ENCODE measurements around the gene TMEM168.
"Not testable (repeated sequence)": the region's sequence is repeated elsewhere in the genome, so short reads cannot be mapped to it uniquely, and the experiment has no call there.

TMEM168 gene

DNA sequence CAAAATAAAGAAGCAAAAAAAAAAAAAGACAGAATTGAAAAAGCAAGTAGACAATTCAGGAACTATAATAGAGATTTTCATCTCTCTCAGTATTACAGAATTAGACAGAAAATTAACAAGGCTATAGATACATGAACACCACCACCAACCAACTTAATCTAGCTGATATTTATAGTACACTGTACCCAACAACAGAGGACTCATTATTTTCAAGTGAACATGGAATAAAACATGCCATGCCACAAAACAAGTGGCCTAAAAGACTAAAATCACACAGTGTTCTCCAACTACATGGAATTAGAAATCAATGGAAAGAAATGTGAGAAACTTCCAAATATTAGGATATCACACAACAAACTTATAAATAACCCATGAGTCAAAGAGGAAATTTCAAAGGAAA is 9.1 kb downstream of the TMEM168 start:
- DNase-seq = no peak

DNA sequence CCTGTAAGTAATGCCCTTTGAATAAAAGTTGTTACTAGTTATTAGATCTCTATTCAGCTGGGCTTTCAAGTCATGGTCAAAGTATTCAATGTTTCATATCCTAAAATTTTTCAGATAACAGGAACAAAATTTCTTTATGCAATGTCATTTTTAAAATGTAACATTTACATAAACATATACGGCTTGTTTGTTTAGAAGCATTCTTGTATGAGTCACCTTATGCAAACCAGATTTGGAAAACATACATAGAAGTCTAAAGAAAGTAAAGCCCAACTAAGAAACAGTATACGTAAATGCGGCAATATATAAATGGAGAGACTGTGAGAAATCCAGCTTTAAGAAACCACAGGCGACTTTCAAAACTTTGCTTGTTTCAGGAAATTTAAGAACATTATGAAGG is 10.5 kb downstream of the TMEM168 start:
- DNase-seq = no peak

DNA sequence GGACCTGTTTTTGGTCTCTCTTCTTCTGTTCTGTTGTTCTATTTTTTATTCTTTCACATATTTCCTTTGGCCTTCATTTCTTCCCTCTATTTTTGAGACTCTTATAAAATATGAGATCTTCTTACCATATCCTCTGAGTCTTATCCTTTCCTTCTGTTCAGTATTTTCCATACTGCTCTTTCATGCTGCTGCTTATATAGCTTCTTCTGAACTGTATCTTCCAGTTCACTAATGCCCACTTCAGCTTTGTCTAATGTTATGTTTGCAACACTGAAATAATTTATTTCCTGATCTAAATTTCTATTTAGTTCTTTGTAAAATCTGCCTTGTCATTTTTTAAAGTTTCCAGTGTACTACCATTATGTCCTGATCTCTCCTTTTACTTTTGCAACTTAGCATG is 12.8 kb downstream of the TMEM168 start:
- DNase-seq = no peak

DNA sequence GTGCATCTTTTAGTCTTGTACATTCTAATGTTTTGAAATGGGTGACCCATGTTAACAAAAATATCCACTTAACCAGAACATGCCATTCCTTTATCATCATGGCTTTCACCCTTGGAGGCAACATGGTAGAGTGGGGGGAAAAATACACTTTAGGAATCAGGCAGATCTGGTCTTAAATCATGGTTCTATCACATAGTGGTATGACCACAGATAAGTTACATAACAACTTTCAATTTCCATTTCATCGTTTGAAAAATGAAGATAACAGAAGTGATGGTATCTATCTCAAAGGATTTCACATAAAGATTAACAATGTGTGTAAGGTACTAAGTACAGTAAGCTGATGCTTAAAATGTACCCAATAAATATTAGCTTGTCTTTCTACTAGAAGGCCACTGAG is 19.0 kb downstream of the TMEM168 start:
- no peak for DNase-seq

DNA sequence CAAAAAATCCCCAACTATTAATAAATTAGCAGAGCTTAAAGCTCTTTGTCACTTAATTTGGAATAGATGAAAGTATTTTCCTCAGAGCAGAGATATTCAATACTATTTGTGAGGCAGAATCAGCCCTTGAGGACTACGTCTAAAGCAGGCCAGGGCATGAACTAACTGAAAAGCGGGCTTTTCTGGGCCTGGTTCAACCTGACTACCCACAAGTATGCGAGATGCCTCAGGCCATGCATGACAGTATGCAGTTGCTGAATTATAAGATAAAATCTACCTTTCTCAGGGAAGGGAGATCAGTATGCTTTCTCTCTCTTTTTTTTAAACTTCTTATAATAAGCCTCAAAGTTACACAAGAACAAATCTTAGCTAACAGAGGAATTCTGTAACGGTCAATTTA is 20.1 kb downstream of the TMEM168 start:
- no peak for DNase-seq

DNA sequence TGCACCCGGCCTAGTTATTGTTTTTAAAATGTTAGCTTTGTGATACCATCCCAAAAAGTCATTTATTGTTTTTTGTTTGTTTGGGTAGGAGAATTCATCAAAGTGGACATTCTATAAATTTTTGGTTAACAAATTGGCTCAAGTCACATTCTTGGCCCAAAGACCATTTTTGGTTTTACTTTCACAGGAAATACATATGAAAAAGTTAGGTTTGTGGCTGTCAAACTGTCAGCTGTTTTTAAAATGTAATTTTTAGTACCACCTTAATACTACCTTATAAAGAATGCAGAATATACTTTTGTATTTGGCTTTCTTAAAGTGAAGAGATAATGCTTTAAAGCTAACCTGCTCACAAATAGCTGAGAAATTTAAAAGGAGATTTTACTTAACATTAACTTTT is 25.1 kb downstream of the TMEM168 start:
- DNase-seq = no peak

DNA sequence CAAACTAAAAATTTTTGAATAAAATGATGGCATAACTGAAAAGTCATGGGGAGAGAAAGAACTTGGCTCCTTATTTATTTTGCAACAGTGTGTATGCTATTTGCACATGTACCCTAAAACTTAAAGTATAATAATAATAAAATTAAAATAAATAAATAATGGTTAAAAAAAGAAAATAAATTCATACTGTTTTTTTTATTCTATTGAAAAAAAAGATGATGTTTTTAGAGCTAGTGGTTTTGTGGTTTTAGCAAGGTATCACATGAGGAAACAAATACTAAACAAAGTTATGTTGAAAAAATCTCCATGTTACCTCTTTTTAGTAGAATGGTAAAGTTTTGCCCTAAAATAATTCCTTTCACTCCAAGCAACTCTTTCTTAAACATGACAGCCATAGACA is 26.2 kb downstream of the TMEM168 start:
- DNase-seq = no peak

DNA sequence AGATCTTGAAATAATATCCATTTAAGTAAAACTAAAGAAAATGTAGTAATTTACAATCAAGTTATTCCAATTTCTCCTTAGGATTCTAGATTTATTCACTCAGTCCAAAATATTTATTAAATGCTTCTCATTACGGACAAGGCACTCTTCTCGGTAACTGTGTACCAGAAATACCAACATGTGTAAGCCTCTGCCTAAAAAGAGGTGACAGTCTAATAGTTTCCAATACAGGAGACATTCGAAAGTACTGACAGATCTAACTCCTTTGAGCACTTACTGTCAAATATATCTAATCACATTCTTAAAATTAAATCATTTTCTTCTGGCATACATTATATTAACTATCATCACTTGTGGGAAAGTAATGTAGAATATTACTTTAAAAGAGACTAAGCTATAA is 26.9 kb downstream of the TMEM168 start:
- DNase-seq = no peak

DNA sequence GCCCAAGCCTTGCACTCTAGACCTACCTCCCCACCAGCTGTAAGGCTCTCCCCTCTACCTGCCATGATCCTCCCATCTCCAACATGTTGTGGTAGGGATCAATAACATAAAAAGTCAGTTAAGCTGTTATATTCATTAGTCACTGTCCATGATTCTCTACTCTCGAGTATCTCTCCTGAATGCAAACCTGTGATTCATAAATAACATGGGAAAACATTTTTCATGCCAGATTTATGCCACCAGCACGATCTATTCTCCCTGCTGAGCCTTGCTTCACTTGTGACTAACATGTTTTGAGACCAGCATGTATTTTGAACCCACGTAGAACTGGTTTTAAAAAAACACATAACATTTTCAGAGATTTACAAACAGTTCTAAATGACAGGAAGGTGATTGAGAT is 30.3 kb downstream of the TMEM168 start:
- no peak for DNase-seq

DNA sequence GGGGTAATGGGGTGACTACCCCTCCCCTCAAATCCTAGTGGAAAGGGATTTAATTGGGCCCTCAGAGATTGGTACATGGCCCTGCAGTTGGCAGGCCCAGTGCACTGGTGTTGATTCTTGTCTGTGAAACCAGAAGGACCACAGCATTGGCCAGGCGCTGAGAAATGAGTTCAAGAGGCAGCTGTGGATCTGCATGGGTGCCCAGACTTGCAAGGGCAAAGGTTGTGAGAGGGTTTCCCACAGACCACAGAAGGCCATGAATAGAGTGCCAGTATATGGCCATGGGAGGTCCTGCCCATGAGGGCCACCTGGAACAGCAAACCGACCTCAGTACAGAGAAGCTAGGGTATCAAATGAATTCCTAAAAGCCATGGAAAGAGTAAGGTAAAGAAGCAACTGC is 32.9 kb downstream of the TMEM168 start:
- no peak for DNase-seq

DNA sequence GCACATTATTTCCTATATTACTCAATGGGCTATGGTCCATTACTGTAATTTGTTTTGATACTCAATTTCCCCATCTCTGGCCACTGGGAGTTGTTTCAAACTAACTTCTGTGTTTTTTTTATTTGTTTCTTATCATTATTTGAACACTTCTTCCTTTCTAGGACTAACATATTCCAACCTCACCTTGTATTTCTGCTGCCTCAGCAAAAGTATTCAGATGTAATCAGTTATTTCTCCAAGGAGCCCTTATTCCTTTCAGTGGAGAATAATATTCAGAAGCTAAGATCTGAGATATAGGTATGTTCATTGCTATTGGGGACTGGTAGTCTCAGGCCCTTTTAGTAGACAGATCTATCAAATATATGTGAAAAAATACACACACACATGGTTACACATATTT is 36.9 kb downstream of the TMEM168 start:
- no peak for DNase-seq

DNA sequence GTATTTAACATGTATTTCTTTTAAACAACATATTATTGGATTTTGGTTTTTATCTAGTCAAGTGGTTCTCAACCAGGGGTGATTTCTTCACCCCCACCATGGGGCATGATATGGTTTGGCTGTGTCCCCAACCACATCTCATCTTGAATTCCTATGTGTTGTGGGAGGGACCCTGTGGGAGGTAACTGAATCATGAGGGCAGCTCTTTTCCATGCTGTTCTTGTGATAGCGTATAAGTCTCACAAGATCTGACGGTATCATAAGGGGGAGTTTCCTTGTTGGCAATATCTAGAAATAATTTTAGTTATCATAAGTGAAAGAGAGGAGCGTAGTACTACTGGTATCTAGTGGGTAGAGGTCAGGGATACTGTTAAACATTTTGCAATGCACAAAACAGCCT is 37.6 kb downstream of the TMEM168 start:
- no peak for DNase-seq

DNA sequence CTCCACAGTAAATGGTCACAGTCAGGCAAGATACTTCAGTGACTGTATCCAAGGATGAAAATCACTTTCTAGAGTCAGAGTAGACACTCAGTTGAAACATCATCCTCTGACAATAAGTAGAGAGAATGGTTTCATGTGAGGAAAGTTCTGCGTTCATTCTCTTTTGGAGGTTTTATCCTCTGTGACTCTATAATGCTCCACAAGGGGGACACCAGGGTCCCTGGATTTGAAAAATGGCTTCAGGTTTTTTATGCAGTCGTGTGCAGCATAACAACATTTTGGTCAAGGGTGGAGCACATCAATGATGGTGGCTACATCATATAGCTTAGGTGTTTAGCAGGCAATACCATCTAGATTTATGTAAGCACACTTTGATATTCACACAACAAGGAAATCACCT is 40.4 kb downstream of the TMEM168 start:
- no peak for DNase-seq

DNA sequence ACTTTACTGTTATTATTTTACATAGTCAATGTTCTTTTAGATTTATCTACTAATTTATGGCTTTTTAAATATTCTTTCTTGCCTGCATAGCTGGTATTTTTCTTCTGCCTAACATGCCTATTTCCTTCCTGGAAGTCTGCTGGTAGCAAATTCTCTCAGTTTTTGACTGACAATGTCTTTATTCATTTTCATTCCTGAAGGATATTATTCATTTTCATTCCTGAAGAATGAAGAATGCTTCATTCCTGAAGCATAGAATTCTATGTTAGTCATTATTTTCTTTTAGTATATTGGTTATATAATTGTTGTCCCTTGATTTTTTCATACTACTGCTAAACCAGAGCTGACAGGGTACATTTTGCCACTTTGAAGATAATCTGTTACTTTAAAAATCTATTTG is 41.8 kb downstream of the TMEM168 start:
- DNase-seq = no peak

DNA sequence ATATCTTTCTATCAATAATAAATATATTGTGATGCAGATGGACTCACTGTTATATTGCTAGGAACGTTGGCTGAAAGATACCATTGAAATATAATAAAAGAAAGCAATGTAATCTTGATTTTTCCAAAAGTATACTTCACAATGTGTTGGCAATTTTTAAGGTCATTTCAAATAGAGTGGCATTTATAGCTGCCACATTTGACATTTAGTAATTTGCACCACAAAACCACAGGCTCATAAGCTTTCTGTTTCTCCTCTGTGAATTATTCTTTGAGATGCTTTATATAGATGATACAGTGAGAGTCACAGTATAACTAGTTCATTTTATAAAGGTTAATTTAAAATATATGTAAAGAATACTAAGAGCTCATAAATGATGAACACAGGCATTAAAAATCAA is 44.6 kb downstream of the TMEM168 start:
- no peak for DNase-seq

DNA sequence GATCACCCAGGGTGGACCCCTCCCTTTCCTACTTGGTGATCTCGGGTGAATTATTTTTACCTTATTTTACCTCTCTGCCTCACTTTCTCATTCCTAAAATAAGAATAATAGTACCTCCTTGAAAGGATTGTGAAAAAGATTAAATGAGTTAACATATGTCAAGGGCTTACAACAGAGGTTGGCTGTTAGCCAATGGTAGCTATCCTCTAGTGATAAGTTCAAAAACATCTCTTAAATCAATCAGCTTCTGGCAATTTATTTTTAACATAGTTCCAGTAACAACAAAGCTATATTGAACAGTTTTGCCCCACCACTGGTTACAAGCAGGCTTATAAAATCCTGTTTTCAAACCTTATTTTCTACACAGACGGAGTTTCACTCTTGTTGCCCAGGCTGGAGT is 45.4 kb downstream of the TMEM168 start:
- no peak for DNase-seq

DNA sequence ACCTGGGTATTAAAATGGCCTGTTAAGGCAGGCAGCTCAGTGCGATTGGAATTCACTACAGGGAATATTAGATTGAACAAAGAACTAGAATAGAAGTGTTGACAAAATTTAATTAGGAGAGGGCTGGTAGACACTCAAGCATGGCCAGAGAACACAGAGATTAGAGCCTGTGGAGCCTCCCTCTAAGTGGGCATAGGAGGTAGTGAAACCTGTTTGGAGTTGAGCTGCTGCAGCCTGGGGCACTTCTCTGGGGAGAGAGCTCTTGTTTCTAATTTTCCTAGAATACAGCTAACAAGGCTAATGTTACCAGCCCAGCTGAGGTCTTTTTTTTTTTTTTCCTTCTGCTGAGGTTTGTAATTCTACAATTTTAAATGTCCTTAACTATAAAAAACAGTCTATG is 46.4 kb downstream of the TMEM168 start:
- no peak for DNase-seq

DNA sequence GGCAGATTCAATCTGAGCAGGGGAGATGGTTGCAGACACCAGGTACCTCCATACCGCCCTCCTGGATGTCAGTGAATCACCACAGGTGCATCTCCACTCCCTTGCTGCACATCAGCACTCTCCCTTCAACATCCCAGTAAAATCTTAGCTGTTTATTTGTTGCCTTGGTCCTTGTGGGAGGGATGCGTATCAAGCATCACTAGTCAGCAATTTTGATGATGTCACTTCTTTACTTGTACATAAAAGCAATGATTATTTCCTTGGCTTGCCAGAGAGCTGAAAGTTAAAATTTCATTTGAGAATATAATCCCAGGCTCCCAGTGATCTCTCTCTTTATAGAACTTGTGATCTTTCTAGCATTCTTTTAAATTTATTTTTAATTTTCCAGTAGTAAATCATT is 49.5 kb downstream of the TMEM168 start:
- DNase-seq = no peak

DNA sequence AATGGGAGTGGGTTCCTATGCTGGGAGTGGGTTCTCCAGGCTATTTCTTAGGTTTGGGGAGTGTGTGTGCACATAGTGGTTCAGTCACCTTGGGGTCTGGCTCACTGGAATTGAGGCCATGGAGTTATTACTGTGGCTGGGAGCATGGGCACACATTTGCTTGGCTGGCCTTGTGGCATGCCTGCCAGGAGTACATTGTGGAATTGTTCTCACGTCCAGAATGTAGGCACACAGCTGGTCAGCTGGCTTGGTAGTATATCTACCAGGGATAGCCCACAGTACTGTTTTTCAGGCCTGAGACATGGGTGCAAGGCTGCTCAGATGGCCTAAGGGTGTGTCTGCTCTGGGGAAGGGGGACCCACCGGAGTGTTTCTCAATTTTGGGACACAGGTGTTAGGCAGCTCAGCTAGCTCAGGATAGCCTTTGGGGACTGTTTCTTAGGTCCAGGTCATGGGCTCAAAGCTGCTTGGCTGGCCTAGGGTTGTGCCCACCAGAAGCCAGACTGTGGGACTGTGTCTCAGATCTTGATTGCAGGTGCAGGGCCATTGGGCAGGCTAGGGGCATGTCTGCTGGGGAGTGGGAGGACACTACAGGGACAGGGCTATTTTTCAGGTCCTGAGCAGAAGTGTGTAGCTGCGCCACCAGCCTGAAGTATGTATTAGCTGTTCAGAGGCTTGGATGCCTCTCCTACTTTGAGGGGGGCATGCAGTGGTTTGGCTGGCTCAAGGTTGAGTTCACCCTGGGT is 50.6 kb downstream of the TMEM168 start:
- no peak for DNase-seq

DNA sequence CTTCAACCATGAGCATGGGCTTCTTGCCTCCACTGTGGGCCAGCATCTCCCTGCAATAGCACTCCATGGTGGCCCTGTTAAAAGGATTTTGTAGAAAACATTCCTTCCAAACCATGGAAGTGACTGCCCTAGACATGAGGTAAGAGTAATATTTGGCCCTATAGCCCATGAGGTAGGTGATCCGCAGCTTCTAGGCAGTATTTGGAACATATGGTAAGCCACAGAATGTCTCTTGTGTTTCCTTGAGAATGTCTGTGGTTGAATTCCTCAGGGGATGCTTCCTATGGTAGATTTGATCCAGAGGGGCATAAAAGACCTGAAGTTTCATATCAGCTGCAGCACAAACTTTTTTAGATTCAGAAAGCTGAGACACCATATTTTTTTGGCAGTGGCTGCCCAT is 54.9 kb downstream of the TMEM168 start:
- no peak for DNase-seq

DNA sequence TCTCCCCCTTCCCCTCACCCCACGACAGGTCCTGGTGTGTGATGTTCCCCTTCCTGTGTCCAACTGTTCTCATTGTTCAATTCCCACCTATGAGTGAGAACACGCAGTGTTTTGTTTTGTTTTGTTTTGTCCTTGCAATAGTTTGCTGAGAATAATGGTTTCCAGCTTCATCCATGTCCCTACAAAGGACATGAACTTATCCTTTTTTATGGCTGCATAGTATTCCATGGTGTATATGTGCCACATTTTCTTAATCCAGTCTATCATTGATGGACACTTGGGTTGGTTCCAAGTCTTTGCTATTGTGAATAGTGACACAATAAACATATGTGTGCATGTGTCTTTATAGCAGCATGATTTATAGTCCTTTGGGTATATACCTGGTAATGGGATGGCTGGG is 58.9 kb downstream of the TMEM168 start:
- DNase-seq = not testable (repeated sequence)

DNA sequence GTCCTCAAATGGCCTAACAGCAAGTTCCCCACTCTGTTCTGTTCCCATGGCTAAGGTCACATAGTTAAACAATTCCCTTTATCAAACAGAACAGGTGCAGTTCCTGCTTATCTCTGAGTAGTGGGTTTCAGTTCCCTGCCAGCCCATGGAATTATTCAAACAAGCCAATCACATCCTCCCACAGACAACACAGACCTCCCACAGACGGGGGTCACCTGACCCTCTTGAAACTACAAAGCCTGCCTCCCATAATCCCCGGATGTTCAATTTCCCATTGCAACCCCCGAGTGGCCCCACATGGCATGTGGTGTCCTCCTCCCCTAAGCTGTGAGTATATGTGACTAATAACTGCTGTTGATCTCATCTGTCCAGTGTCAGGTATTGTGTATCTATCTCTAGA is 64.1 kb downstream of the TMEM168 start:
- no peak for DNase-seq

DNA sequence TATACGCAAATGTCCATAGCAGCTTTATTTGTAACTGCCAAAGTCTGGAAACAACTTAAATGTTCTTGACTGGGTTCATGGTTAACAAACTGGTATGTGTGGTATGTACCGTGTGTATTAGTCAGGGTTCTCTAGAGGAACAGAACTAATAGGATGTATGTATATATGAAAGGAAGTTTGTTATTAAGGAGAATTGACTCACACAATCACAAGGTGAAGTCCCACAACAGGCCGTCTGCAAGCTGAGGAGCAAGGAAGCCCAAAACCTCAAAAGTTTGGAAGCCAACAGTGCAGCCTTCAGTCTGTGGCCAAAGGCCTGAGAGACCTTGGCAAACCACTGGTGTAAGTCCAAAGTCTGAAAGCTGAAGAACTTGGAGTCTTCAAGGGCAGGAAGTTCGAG is 66.8 kb downstream of the TMEM168 start:
- no peak for DNase-seq

DNA sequence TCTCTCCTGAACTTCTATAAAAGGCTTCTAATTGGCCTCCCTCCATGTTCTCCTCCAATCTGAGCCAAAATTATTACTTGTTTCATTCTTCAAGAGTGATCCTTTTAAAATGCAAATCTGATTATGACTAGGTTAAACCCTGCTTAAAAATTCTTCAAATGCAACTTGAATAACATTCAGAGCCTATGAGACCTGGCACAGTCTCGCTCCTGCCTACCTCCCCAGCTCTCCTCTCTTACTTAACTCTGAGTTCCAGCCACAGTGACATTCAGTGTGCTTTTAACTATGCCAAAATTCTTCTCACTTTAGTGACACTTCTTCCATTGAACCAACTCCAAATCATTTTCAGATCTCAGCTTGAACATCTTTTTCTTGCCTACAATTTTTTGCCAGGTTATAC is 68.8 kb downstream of the TMEM168 start:
- no peak for DNase-seq

DNA sequence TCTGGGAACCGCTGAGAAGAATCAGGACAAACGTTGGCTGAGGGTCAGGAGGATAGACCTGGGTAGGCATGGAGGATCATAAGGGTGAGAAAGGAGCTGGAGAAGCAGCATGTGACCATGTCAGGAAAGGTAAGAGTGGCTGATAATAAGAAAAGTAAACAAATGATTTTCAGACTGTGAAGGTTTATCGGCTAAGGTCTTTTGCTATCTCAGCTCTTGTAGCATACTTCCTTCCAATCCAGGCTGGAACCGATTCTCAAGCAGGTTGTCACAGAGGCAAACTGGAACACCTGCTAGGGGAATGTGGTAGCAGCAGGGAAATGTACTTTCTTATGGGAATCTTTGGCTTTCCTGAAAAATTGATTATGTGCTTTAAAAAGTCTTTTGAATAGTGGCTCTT is 74.7 kb downstream of the TMEM168 start:
- DNase-seq = no peak

DNA sequence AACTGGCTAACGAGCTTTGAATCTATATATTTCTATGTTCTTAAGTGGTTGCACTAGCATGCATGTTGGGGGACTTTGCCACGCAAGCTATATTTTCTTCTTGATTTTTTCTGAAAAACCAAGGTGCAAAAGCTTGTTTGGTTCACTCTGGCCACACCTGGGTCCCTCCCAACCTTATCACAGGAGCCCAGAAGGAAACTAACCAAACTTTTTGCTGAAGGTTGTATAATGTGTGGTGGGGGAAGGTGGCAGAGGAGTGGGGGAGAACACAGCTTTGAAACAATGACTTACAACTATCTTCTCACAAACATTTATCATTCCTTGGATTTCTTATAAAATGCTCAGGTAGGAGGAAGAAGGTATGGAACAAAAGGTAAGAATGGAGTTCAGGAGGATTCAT is 75.3 kb downstream of the TMEM168 start:
- no peak for DNase-seq

All from 8988T (cell line).